Loucy (cell line): Measurements from ENCODE around the gene RAP1GAP2.

Experiments
- CTCF ChIP-seq: fragments of 200-600 bp; sonication (generic); conservative IDR thresholded peaks from 2 replicates; pipeline ENCODE4 v1.5.1; 2014; ENCODE audit warnings: mild to moderate bottlenecking, antibody characterized with exemption, low read length
- EZH2phosphoT487 ChIP-seq: fragments of 200-600 bp; IDR thresholded peaks from 2 replicates; pipeline ENCODE4 v1.6.1; 2018; ENCODE audit warnings: antibody characterized with exemption, mild to moderate bottlenecking, moderate library complexity, borderline replicate concordance

GRCh38 chr17:2981325-2981724 is 185.1 kb downstream of the RAP1GAP2 start:
- TF ChIP-seq CTCF (no peak), EZH2phosphoT487 (no peak)
